Endodermal cell (in vitro differentiated cells): ENCODE data around the gene EDNRA. TPM values are rescaled to one million over a fixed set of nuclear protein-coding genes. Genes with fewer than 3 reads are reported as not detected.

Experiments
- DNase-seq: peaks from one replicate; pipeline ENCODE4 v3.0.0-alpha.2; 2017
- H3K27ac ChIP-seq: 2 replicates; pipeline ENCODE4 v1.5.1; 2013; ENCODE audit warnings: mild to moderate bottlenecking, low read depth, low read length, moderate library complexity
- H3K27me3 ChIP-seq: 2 replicates; pipeline ENCODE4 v1.6.1; 2013; ENCODE audit warnings: mild to moderate bottlenecking, low read length, moderate library complexity; ENCODE audit not compliant: insufficient read depth, control insufficient read depth, poor library complexity, severe bottlenecking
- H3K36me3 ChIP-seq: 2 replicates; pipeline ENCODE4 v1.7.0; 2013; ENCODE audit warnings: mild to moderate bottlenecking, low read length, moderate library complexity; ENCODE audit not compliant: control insufficient read depth, insufficient read depth
- H3K4me1 ChIP-seq: one replicate; pipeline ENCODE4 v1.7.0; 2013; ENCODE audit warnings: low read length; ENCODE audit not compliant: control insufficient read depth, insufficient read depth
- H3K4me3 ChIP-seq: 2 replicates; pipeline ENCODE4 v1.5.1; 2013; ENCODE audit warnings: mild to moderate bottlenecking, low read length, moderate library complexity
- H3K9ac ChIP-seq: 2 replicates; pipeline ENCODE4 v1.6.1; 2013; ENCODE audit warnings: mild to moderate bottlenecking, low read length, moderate library complexity; ENCODE audit not compliant: poor library complexity, severe bottlenecking; ENCODE audit errors: extremely low read depth
- H3K9me3 ChIP-seq: 2 replicates; pipeline ENCODE4 v1.6.1; 2013; ENCODE audit warnings: mild to moderate bottlenecking, low read length, moderate library complexity; ENCODE audit not compliant: control insufficient read depth
- H3K27ac Mint-ChIP-seq: 2 replicates; pipeline ENCODE4 v1.8.0; 2020; ENCODE audit warnings: mixed read lengths
- H3K27me3 Mint-ChIP-seq: 2 replicates; pipeline ENCODE4 v1.8.0; 2021; ENCODE audit warnings: mild to moderate bottlenecking, mixed read lengths; ENCODE audit not compliant: insufficient read depth
- H3K36me3 Mint-ChIP-seq: 2 replicates; pipeline ENCODE4 v1.8.0; 2020; ENCODE audit warnings: low read depth, mixed read lengths
- H3K4me1 Mint-ChIP-seq: 2 replicates; pipeline ENCODE4 v1.8.0; 2020; ENCODE audit warnings: mixed read lengths
- H3K4me3 Mint-ChIP-seq: 2 replicates; pipeline ENCODE4 v1.8.0; 2020; ENCODE audit warnings: mild to moderate bottlenecking, moderate library complexity, mixed read lengths
- H3K9me3 Mint-ChIP-seq: 2 replicates; pipeline ENCODE4 v1.8.0; 2020; ENCODE audit warnings: mild to moderate bottlenecking, mixed read lengths
- WGBS, 2 experiments: methylation state at CpG; one replicate each; pipeline versions ENCODE4 v1.1.5 to v1.1.7; 2013; ENCODE audit warnings: missing lambda C conversion rate in 2 of 2, mixed read lengths in 1 of 2; ENCODE audit not compliant: insufficient coverage in 1 of 2, insufficient read length in 1 of 2; 5-methylcytosine and 5-hydroxymethylcytosine counted together
- total RNA-seq, 2 donors: library from RNA; stranded (reverse); fragmentation: NEBNext Ultra II Directional in 1 of 2; extraction: Animal tissue kit (Norgen Biotek cat#: 25700) in 1 of 2; gene quantifications; 2 replicates in 1 of 2; 3 replicates in 1 of 2; pipeline ENCODE4 v1.2.1, GENCODE V29; 2021
- TF ChIP-seq, protein P1 (sequence below): fragments of 200-600 bp; sonication (generic); conservative IDR thresholded peaks from 2 replicates; pipeline ENCODE4 v1.5.0; 2021; ENCODE audit warnings: antibody characterized with exemption, mild to moderate bottlenecking

The EDNRA gene
- total RNA-seq, 2 donors from 2014 or later, result 11.5 to 13.2 TPM

- Histone ChIP-seq H3K27me3 (no peaks in the 10 kb centered on the region), H3K9me3 (peaks cover under 1% of the 10 kb centered on the region), H3K4me1 (no peaks in the 10 kb centered on the region), H3K27ac (no peak overlapping the region), H3K36me3 (peaks cover 4% of the 10 kb centered on the region), H3K9ac (no peak overlapping the region), H3K4me3 (no peak overlapping the region)
- H3K27ac Mint-ChIP-seq, result no peak overlapping the region
- H3K9me3 Mint-ChIP-seq, result peaks cover 13% of the 10 kb centered on the region
- peaks cover 2% of the 10 kb centered on the region for H3K27me3 Mint-ChIP-seq
- no peak overlapping the region for H3K4me3 Mint-ChIP-seq
- H3K4me1 Mint-ChIP-seq, result peaks cover 4% of the 10 kb centered on the region
- 92% methylated on average over 4 of the region's 4 CpGs; no CpG with 5 or more reads in 1 of the 2 experiments for WGBS, 2 experiments
- TF ChIP-seq, protein P1, sequence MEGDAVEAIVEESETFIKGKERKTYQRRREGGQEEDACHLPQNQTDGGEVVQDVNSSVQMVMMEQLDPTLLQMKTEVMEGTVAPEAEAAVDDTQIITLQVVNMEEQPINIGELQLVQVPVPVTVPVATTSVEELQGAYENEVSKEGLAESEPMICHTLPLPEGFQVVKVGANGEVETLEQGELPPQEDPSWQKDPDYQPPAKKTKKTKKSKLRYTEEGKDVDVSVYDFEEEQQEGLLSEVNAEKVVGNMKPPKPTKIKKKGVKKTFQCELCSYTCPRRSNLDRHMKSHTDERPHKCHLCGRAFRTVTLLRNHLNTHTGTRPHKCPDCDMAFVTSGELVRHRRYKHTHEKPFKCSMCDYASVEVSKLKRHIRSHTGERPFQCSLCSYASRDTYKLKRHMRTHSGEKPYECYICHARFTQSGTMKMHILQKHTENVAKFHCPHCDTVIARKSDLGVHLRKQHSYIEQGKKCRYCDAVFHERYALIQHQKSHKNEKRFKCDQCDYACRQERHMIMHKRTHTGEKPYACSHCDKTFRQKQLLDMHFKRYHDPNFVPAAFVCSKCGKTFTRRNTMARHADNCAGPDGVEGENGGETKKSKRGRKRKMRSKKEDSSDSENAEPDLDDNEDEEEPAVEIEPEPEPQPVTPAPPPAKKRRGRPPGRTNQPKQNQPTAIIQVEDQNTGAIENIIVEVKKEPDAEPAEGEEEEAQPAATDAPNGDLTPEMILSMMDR, result no peak
- H3K36me3 Mint-ChIP-seq, result peaks cover 3% of the 10 kb centered on the region
- DNase-seq, result no peak
Measured at GRCh38 chr4:147547314-147548056, 66.6 kb downstream of the EDNRA start.

DNA sequence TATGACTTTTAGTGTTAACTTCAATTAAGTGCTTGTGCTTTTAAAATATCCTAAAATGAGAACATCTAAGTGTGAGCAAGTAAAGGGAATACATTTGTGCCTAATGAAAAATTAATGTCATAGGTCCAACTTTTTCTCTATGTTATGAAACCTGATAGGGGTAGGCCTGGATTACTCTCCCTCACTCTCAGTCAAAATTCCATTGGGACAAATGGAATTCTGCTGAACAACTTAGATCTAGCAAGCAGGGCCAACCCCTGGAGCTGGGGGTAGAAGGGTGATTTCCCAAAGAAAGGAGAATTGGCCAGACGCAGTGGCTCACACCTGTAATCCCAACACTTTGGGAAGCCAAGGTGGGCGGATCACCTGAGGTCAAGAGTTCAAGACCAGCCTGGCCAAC is 67.4 kb downstream of the EDNRA start:
- Mint-ChIP-seq H3K27me3 (peaks cover 2% of the 10 kb centered on the region), H3K36me3 (no peaks in the 10 kb centered on the region), H3K4me3 (no peak overlapping the region), H3K27ac (no peak overlapping the region), H3K4me1 (peaks cover 4% of the 10 kb centered on the region), H3K9me3 (peaks cover 20% of the 10 kb centered on the region)
- Histone ChIP-seq H3K9me3 (peaks cover 6% of the 10 kb centered on the region), H3K4me1 (no peaks in the 10 kb centered on the region), H3K36me3 (no peaks in the 10 kb centered on the region), H3K27me3 (no peaks in the 10 kb centered on the region), H3K9ac (no peak overlapping the region), H3K27ac (no peak overlapping the region), H3K4me3 (no peak overlapping the region)
- no peak for DNase-seq
- TF ChIP-seq, protein P1, result no peak
- 82% methylated on average over 2 of the region's 2 CpGs; no CpG with 5 or more reads in 1 of the 2 experiments for WGBS, 2 experiments

GRCh38 chr4:147550626-147551246 is 69.8 kb downstream of the EDNRA start:
- no peak overlapping the region for H3K9ac ChIP-seq
- Mint-ChIP-seq H3K27ac (no peak overlapping the region), H3K4me1 (peaks cover 4% of the 10 kb centered on the region), H3K27me3 (peaks cover 2% of the 10 kb centered on the region), H3K9me3 (peaks cover 27% of the 10 kb centered on the region), H3K36me3 (no peaks in the 10 kb centered on the region), H3K4me3 (no peak overlapping the region)
- TF ChIP-seq, protein P1, result no peak
- peaks cover 6% of the 10 kb centered on the region for H3K9me3 ChIP-seq
- 76 to 79% methylated on average over 6 to 8 of the region's 8 CpGs for WGBS, 2 experiments
- no peaks in the 10 kb centered on the region for H3K36me3 ChIP-seq
- no peak overlapping the region for H3K4me3 ChIP-seq
- no peak overlapping the region for H3K27ac ChIP-seq
- no peak for DNase-seq
- H3K4me1 ChIP-seq, result no peaks in the 10 kb centered on the region
- H3K27me3 ChIP-seq, result no peaks in the 10 kb centered on the region
